NCI-H82 treated with DMSO at 0.1 percent for 48 hours (cell line): ENCODE measurements around the gene ZNF526.

Experiments
- DNase-seq: peaks from one replicate; lab custom pipeline; 2025; ENCODE audit not compliant: unreplicated experiment; lab: John Stamatoyannopoulos, UW

The ZNF526 gene

GRCh38 chr19:42219812-42220750 lies at the start of gene ZNF526:
Gene ZNF526, plus strand, starts transcription at chr19:42220312. Its CDS starts 4,092 bp downstream, at chr19:42224404.
- DNase-seq = peak; percentile 97

GRCh38 chr19:42170715-42171114 lies 49.4 kb upstream of the ZNF526 start:
- no peak for DNase-seq

GRCh38 chr19:42172261-42172660 lies 47.9 kb upstream of the ZNF526 start:
- no peak for DNase-seq

GRCh38 chr19:42173695-42174094 lies 46.4 kb upstream of the ZNF526 start:
- DNase-seq = peak; percentile 24

GRCh38 chr19:42174188-42174587 lies 45.9 kb upstream of the ZNF526 start:
- DNase-seq = no peak

GRCh38 chr19:42174958-42175734 lies 45.0 kb upstream of the ZNF526 start:
- no peak for DNase-seq

- peak; percentile 39 for DNase-seq
Observed at GRCh38 chr19:42175952-42176648, 44.0 kb upstream of the ZNF526 start.

- no peak for DNase-seq
Observed at GRCh38 chr19:42176649-42176989, 43.5 kb upstream of the ZNF526 start.

GRCh38 chr19:42176990-42177685 lies 43.0 kb upstream of the ZNF526 start:
- DNase-seq = peak; percentile 80

GRCh38 chr19:42177686-42178019 lies 42.5 kb upstream of the ZNF526 start:
- no peak for DNase-seq

GRCh38 chr19:42178791-42179674 lies 41.1 kb upstream of the ZNF526 start:
- peak; percentile 40 for DNase-seq

GRCh38 chr19:42184401-42184861 lies 35.7 kb upstream of the ZNF526 start:
- DNase-seq = peak; percentile 71

- DNase-seq = no peak
Observed at GRCh38 chr19:42185277-42185676, 34.8 kb upstream of the ZNF526 start.

- no peak for DNase-seq
Observed at GRCh38 chr19:42188665-42189064, 31.4 kb upstream of the ZNF526 start.

- DNase-seq = peak; percentile 65
Observed at GRCh38 chr19:42189133-42189532, 31.0 kb upstream of the ZNF526 start.

- no peak for DNase-seq
Observed at GRCh38 chr19:42191330-42191729, 28.8 kb upstream of the ZNF526 start.

- DNase-seq = no peak
Observed at GRCh38 chr19:42191855-42192254, 28.3 kb upstream of the ZNF526 start.

- DNase-seq = no peak
Observed at GRCh38 chr19:42193294-42193693, 26.8 kb upstream of the ZNF526 start.

- DNase-seq = no peak
Observed at GRCh38 chr19:42193706-42194105, 26.4 kb upstream of the ZNF526 start.
